K562 (cell line): ENCODE results near the gene STRN3. TPM values are rescaled to one million over a fixed set of nuclear protein-coding genes. Genes with fewer than 3 reads are reported as not detected.

Experiments used
- CHD1 ChIP-seq: fragments of 200-600 bp; sonication (generic); IDR thresholded peaks from one replicate; pipeline ENCODE4 v1.6.1; 2012; ENCODE audit warnings: mild to moderate bottlenecking, moderate library complexity, low read length, inconsistent platforms
- DDX20 ChIP-seq: fragments of 450-650 bp; IDR thresholded peaks from 2 replicates; pipeline ENCODE4 v1.6.1; 2016; ENCODE audit warnings: missing genetic modification characterization, low read depth, mild to moderate bottlenecking, missing compliant biosample characterization, moderate library complexity
- EZH2 ChIP-seq: IDR thresholded peaks from 2 replicates; pipeline ENCODE4 v1.6.1; 2012; ENCODE audit warnings: low read depth, mild to moderate bottlenecking, inconsistent platforms, low read length, borderline replicate concordance
- FIP1L1 ChIP-seq: fragments of 200-400 bp; formaldehyde crosslinking; IDR thresholded peaks from 2 replicates; pipeline ENCODE4 v1.6.1; 2018; ENCODE audit warnings: mild to moderate bottlenecking, low read depth, low read length; ENCODE audit not compliant: poor library complexity, severe bottlenecking
- FUS ChIP-seq: fragments of 200-400 bp; formaldehyde crosslinking; optimal IDR thresholded peaks from 2 replicates; pipeline ENCODE3; 2017; ENCODE audit warnings: low read depth, low read length
- GTF2A2 ChIP-seq: IDR thresholded peaks from 2 replicates; pipeline ENCODE4 v1.6.1; 2016; ENCODE audit warnings: mild to moderate bottlenecking, missing genetic modification characterization, missing compliant biosample characterization
- KHSRP ChIP-seq: fragments of 450-650 bp; IDR thresholded peaks from 2 replicates; pipeline ENCODE4 v1.6.1; 2017
- LEF1 ChIP-seq: fragments of 450-650 bp; IDR thresholded peaks from 2 replicates; pipeline ENCODE4 v1.6.1; 2016; ENCODE audit warnings: mild to moderate bottlenecking
- MYBL2 ChIP-seq, 2 experiments: fragments of 450-650 bp in 1 of 2; sonication (generic) in 1 of 2; formaldehyde crosslinking in 1 of 2; IDR thresholded peaks; 2 replicates each; pipeline versions ENCODE4 v1.6.1 to v1.8.1; 2017 to 2022; ENCODE audit warnings: borderline replicate concordance in 1 of 2, inconsistent platforms in 1 of 2, low read depth in 1 of 2, mild to moderate bottlenecking in 1 of 2, missing genetic modification reagents in 1 of 2, moderate library complexity in 1 of 2
- PHF20 ChIP-seq: fragments of 450-650 bp; IDR thresholded peaks from 2 replicates; pipeline ENCODE4 v1.6.1; 2018; ENCODE audit not compliant: partially characterized antibody
- RAD51 ChIP-seq: fragments of 450-650 bp; IDR thresholded peaks from 2 replicates; pipeline ENCODE4 v1.7.1; 2016; ENCODE audit warnings: low read depth, mild to moderate bottlenecking, borderline replicate concordance
- RHOXF2B ChIP-seq: fragments of 250-450 bp; sonication (Bioruptor Pico); conservative IDR thresholded peaks from 2 replicates; pipeline ENCODE4 v1.5.1; 2021
- SPI1 ChIP-seq: IDR thresholded peaks from 2 replicates; pipeline ENCODE4 v1.6.1; 2011; ENCODE audit warnings: low read depth, low read length, control low read depth, borderline replicate concordance
- SRSF3 ChIP-seq: fragments of 200-400 bp; formaldehyde crosslinking; IDR thresholded peaks from 2 replicates; pipeline ENCODE4 v1.6.1; 2016; ENCODE audit warnings: mild to moderate bottlenecking, low read length, moderate library complexity; ENCODE audit not compliant: insufficient read depth
- TAL1 ChIP-seq: fragments of 450-650 bp; IDR thresholded peaks from 2 replicates; pipeline ENCODE4 v1.6.1; 2016; ENCODE audit warnings: mild to moderate bottlenecking
- ZFP1 ChIP-seq: fragments of 450-650 bp; formaldehyde crosslinking; IDR thresholded peaks from 2 replicates; pipeline ENCODE4 v1.4.0; 2020; ENCODE audit warnings: mild to moderate bottlenecking, mixed read lengths
- ZKSCAN3 ChIP-seq: fragments of 250-450 bp; sonication (Bioruptor Pico); IDR thresholded peaks from 2 replicates; pipeline ENCODE4 v1.4.0; 2020
- ZNF311 ChIP-seq: fragments of 250-450 bp; sonication (Bioruptor Pico); IDR thresholded peaks from 2 replicates; pipeline ENCODE4 v1.4.0; 2020; ENCODE audit warnings: mild to moderate bottlenecking, moderate library complexity
- polyA plus RNA-seq, 8 experiments: library from polyadenylated mRNA; depleted of rRNA in 4 of 8; stranded (reverse) in 5 of 8; unstranded in 3 of 8; fragments of >200 nt; fragmentation: Nextera tagmentation in 2 of 8; fragmentation: Illumina TruSeq in 1 of 8; extraction: Ambion mirVana in 2 of 8; extraction: Trizol in 1 of 8; gene quantifications; 2 replicates each; pipeline versions ENCODE4 v1.2.1 to v1.2.3, GENCODE V29; 2011 to 2014; ENCODE audit warnings: inconsistent platforms in 1 of 8, missing spikeins in 1 of 8
- total RNA-seq, 7 experiments: library from RNA; depleted of rRNA in 6 of 7; stranded (reverse); fragments of >200 nt in 6 of 7; fragmentation: Illumina TruSeq in 2 of 7; extraction: Trizol in 2 of 7; gene quantifications; 2 replicates each; pipeline versions ENCODE4 v1.2.1 to v1.2.3, GENCODE V29; 2011 to 2021; ENCODE audit warnings: low replicate concordance in 1 of 7
- TF ChIP-seq, protein P1 (sequence below): fragments of 150-350 bp; IDR thresholded peaks from 2 replicates; pipeline ENCODE4 v1.6.1; 2014; ENCODE audit warnings: low read depth, mild to moderate bottlenecking, low read length, borderline replicate concordance
- TF ChIP-seq, protein P2 (sequence below): fragments of 450-650 bp; IDR thresholded peaks from 2 replicates; pipeline ENCODE4 v1.6.1; 2016; ENCODE audit warnings: borderline replicate concordance
- TF ChIP-seq, protein P3 (sequence below): fragments of 450-650 bp; formaldehyde crosslinking; IDR thresholded peaks from 2 replicates; pipeline ENCODE4 v1.4.0; 2020; ENCODE audit warnings: mild to moderate bottlenecking, mixed read lengths

Gene STRN3
- total and polyA plus RNA-seq, 9 of the 15 experiments (the other 6 are each of a cell fraction or from before 2014, with no cell fraction given): 5.9 to 29.1 (median 16.0) TPM

DNA sequence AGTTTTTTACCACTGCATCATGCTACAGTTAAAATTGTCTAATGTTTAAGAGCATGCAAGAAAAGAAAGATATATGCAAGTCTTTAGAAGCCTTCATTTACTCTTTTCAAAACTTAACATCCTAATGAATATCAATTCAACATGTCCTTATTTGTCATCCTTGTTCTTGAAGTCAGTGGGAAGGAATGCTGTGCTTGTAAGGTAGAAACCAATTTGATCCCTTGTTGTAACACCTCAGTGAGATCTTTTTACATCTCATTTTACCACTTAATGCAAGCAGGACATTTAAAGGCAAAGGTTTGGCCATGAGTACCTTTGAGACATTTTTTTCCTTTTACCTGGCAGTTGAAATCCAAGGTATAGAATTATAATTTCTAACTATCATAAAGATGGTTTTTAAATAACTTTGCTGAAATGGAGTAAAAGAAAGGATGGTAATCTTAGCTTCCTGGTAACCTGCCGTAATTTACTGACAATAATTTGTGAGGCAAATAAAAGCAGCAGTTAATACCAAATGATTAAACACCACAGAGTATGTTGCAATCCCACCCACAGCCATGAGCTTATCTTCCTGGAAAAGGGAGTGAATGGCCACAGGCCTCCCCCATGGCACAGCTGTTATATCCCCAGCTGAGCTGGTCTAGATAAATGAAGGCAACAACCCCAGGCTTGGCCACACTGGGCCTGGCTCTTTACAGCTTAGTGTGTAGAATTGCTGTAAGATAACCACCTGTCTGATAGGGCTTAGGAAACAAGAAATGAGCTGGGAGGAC, 33.2 kb upstream of the STRN3 start (continued):
- 0 out of 2 replicates have a peak, but pooled peaks have one; percentile 20 for TF ChIP-seq RHOXF2B
- TF ChIP-seq, protein P1, sequence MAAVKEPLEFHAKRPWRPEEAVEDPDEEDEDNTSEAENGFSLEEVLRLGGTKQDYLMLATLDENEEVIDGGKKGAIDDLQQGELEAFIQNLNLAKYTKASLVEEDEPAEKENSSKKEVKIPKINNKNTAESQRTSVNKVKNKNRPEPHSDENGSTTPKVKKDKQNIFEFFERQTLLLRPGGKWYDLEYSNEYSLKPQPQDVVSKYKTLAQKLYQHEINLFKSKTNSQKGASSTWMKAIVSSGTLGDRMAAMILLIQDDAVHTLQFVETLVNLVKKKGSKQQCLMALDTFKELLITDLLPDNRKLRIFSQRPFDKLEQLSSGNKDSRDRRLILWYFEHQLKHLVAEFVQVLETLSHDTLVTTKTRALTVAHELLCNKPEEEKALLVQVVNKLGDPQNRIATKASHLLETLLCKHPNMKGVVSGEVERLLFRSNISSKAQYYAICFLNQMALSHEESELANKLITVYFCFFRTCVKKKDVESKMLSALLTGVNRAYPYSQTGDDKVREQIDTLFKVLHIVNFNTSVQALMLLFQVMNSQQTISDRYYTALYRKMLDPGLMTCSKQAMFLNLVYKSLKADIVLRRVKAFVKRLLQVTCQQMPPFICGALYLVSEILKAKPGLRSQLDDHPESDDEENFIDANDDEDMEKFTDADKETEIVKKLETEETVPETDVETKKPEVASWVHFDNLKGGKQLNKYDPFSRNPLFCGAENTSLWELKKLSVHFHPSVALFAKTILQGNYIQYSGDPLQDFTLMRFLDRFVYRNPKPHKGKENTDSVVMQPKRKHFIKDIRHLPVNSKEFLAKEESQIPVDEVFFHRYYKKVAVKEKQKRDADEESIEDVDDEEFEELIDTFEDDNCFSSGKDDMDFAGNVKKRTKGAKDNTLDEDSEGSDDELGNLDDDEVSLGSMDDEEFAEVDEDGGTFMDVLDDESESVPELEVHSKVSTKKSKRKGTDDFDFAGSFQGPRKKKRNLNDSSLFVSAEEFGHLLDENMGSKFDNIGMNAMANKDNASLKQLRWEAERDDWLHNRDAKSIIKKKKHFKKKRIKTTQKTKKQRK: no peak
- TF ChIP-seq DDX20 (tag): no peak
- TF ChIP-seq ZNF311: peak; percentile 83
- peak; percentile 94 for TF ChIP-seq LEF1
- no peak for TF ChIP-seq SRSF3
- no peak for TF ChIP-seq FUS
- TF ChIP-seq CHD1: no peak
- TF ChIP-seq, protein P2, sequence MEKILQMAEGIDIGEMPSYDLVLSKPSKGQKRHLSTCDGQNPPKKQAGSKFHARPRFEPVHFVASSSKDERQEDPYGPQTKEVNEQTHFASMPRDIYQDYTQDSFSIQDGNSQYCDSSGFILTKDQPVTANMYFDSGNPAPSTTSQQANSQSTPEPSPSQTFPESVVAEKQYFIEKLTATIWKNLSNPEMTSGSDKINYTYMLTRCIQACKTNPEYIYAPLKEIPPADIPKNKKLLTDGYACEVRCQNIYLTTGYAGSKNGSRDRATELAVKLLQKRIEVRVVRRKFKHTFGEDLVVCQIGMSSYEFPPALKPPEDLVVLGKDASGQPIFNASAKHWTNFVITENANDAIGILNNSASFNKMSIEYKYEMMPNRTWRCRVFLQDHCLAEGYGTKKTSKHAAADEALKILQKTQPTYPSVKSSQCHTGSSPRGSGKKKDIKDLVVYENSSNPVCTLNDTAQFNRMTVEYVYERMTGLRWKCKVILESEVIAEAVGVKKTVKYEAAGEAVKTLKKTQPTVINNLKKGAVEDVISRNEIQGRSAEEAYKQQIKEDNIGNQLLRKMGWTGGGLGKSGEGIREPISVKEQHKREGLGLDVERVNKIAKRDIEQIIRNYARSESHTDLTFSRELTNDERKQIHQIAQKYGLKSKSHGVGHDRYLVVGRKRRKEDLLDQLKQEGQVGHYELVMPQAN: no peak
- peak; percentile 23; the same call in 1 of the 2 replicates for TF ChIP-seq RAD51
- TF ChIP-seq ZFP1: peak; percentile 74; the same call in 1 of the 2 replicates
- TF ChIP-seq FIP1L1: no peak
- TF ChIP-seq, protein P3, sequence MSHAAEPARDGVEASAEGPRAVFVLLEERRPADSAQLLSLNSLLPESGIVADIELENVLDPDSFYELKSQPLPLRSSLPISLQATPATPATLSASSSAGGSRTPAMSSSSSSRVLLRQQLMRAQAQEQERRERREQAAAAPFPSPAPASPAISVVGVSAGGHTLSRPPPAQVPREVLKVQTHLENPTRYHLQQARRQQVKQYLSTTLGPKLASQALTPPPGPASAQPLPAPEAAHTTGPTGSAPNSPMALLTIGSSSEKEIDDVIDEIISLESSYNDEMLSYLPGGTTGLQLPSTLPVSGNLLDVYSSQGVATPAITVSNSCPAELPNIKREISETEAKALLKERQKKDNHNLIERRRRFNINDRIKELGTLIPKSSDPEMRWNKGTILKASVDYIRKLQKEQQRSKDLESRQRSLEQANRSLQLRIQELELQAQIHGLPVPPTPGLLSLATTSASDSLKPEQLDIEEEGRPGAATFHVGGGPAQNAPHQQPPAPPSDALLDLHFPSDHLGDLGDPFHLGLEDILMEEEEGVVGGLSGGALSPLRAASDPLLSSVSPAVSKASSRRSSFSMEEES (CRISPR knock-in tag): no peak
- TF ChIP-seq PHF20: no peak
- peak; percentile 90 for TF ChIP-seq KHSRP
- TF ChIP-seq EZH2: no peak; the same call in 1 of the 2 replicates
- no peak for TF ChIP-seq SPI1
- TF ChIP-seq GTF2A2 (tag): no peak
- TF ChIP-seq ZKSCAN3 (CRISPR knock-in tag): no peak
- TF ChIP-seq MYBL2 (IDR thresholded peaks at IDR 0.05; ENCODE audit: low read depth): no peak
- no peak for TF ChIP-seq MYBL2 (CRISPR knock-in tag; IDR thresholded peaks at IDR 0.05; ENCODE audit: borderline replicate concordance)
- TF ChIP-seq TAL1: peak; percentile 99
